Cardiac septum (tissue), 1 donor: ENCODE results near the gene LHFPL3. TPM values are rescaled to one million over a fixed set of nuclear protein-coding genes. Genes with fewer than 3 reads are reported as not detected.
"Not testable (repeated sequence)": the region's sequence is repeated elsewhere in the genome, so short reads cannot be mapped to it uniquely, and the experiment has no call there.

ENCODE experiments used
- DNase-seq: peaks from one replicate; pipeline ENCODE4 v3.0.0-alpha.2; 2020; ENCODE audit warnings: low spot score
- intact Hi-C: fragments of 100-400 bp; cut with DNase I; formaldehyde crosslinking; loops from one replicate; pipeline ENCODE4 v1.14.0; 2022
- total RNA-seq: library from RNA; stranded (reverse); fragmentation: NEBNext Ultra II Directional; extraction: Animal tissue kit (Norgen Biotek cat#: 25700); gene quantifications from one replicate; pipeline ENCODE4 v1.2.1, GENCODE V29; 2021
- donor health status: DM: no; HTN: no; CAD: no.

Gene LHFPL3
- total RNA-seq, 1 donor from 2014 or later = not detected

- intact Hi-C loops = no loop called here
- DNase-seq = no peak
These were observed 573.8 kb downstream of the LHFPL3 start for GRCh38 chr7:104902183-104902582.

- intact Hi-C loops = no loop called here
These were observed 574.6 kb downstream of the LHFPL3 start for GRCh38 chr7:104903044-104903443.

GRCh38 chr7:104903846-104904245 lies 575.4 kb downstream of the LHFPL3 start:
- intact Hi-C loops = no loop called here
- no peak for DNase-seq

More at GRCh38 chr7:104903044-104903443, 574.6 kb downstream of the LHFPL3 start:
- DNase-seq = no peak

GRCh38 chr7:104906032-104906431 lies 577.6 kb downstream of the LHFPL3 start:
- intact Hi-C loops = no loop called here
- no peak for DNase-seq

GRCh38 chr7:104906556-104906955 lies 578.2 kb downstream of the LHFPL3 start:
- intact Hi-C loops = no loop called here
- DNase-seq = no peak

GRCh38 chr7:104908636-104909035 lies 580.2 kb downstream of the LHFPL3 start:
- intact Hi-C loops = no loop called here
- DNase-seq = no peak

GRCh38 chr7:104909096-104909495 lies 580.7 kb downstream of the LHFPL3 start:
- intact Hi-C loops = no loop called here
- no peak for DNase-seq

- DNase-seq = no peak
- intact Hi-C loops = loop anchor here (10.0 kb wide), 1 partner anchor 680 kb away; no protein-coding TSS in a partner anchor
These were observed 586.0 kb downstream of the LHFPL3 start for GRCh38 chr7:104914421-104914820.

GRCh38 chr7:104921596-104921995 lies 593.2 kb downstream of the LHFPL3 start:
- intact Hi-C loops = no loop called here
- DNase-seq = no peak

GRCh38 chr7:104922182-104923009 lies 594.0 kb downstream of the LHFPL3 start:
- intact Hi-C loops = loop anchor here (2.0 kb wide), 1 partner anchor 60 kb away; no protein-coding TSS in a partner anchor
- no peak for DNase-seq

GRCh38 chr7:104923010-104923421 lies 594.6 kb downstream of the LHFPL3 start:
- intact Hi-C loops = loop anchor here (2.0 kb wide), 1 partner anchor 60 kb away; no protein-coding TSS in a partner anchor
- no peak for DNase-seq

GRCh38 chr7:104926189-104926588 lies 597.8 kb downstream of the LHFPL3 start:
- DNase-seq, intact Hi-C loops: not testable (repeated sequence)

- DNase-seq = no peak
- intact Hi-C loops = no loop called here
These were observed 598.2 kb downstream of the LHFPL3 start for GRCh38 chr7:104926601-104927041.

GRCh38 chr7:104927055-104927454 lies 598.7 kb downstream of the LHFPL3 start:
- DNase-seq = no peak
- intact Hi-C loops = no loop called here

- no peak for DNase-seq
- intact Hi-C loops = no loop called here
These were observed 600.5 kb downstream of the LHFPL3 start for GRCh38 chr7:104928721-104929400.

GRCh38 chr7:104929921-104930320 lies 601.5 kb downstream of the LHFPL3 start:
- intact Hi-C loops = no loop called here
- DNase-seq = no peak

- DNase-seq = no peak
- intact Hi-C loops = no loop called here
These were observed 602.9 kb downstream of the LHFPL3 start for GRCh38 chr7:104931181-104931781.

- intact Hi-C loops = no loop called here
- DNase-seq = no peak
These were observed 604.6 kb downstream of the LHFPL3 start for GRCh38 chr7:104933022-104933421.

GRCh38 chr7:104933521-104933988 lies 605.2 kb downstream of the LHFPL3 start:
- intact Hi-C loops = no loop called here

GRCh38 chr7:104934665-104935064 lies 606.3 kb downstream of the LHFPL3 start:
- intact Hi-C loops = no loop called here
- DNase-seq = no peak

More at GRCh38 chr7:104933521-104933988, 605.2 kb downstream of the LHFPL3 start:
- DNase-seq = no peak
